Lower leg skin (tissue), 3 donors: ENCODE results near the gene SAPCD1.

Source experiments
- POLR2A ChIP-seq, 2 donors: fragments of 450-650 bp; IDR thresholded peaks; one replicate each; pipeline ENCODE4 v1.6.1; 2016 to 2017; ENCODE audit warnings: antibody characterized with exemption in 2 of 2, mild to moderate bottlenecking in 1 of 2, moderate library complexity in 1 of 2
- TF ChIP-seq, protein P1 (sequence below), 3 donors: fragments of 450-650 bp; IDR thresholded peaks; one replicate each; pipeline ENCODE4 v1.5.1; 2016; ENCODE audit warnings: antibody characterized with exemption in 3 of 3, mild to moderate bottlenecking in 3 of 3, moderate library complexity in 2 of 3

DNA sequence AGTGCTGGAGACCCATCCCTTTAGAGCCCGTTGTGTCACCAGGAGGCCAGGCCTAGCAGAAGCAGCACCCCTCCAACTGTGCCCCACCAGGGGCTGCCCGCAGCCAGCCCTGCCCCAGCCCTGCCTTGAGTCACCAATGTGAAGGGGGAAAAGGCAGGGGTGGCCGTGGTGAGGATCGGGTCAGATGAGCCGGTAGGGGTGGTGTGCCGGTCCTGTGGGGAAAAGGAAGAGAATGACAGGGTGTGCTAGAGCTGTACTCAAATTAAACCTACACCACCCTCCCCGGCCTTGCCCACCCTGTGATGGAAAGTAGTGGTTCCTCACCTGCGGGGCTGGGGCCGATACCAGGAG lies 3.1 kb downstream of the SAPCD1 start:
- TF ChIP-seq, protein P1, sequence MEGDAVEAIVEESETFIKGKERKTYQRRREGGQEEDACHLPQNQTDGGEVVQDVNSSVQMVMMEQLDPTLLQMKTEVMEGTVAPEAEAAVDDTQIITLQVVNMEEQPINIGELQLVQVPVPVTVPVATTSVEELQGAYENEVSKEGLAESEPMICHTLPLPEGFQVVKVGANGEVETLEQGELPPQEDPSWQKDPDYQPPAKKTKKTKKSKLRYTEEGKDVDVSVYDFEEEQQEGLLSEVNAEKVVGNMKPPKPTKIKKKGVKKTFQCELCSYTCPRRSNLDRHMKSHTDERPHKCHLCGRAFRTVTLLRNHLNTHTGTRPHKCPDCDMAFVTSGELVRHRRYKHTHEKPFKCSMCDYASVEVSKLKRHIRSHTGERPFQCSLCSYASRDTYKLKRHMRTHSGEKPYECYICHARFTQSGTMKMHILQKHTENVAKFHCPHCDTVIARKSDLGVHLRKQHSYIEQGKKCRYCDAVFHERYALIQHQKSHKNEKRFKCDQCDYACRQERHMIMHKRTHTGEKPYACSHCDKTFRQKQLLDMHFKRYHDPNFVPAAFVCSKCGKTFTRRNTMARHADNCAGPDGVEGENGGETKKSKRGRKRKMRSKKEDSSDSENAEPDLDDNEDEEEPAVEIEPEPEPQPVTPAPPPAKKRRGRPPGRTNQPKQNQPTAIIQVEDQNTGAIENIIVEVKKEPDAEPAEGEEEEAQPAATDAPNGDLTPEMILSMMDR (IDR thresholded peaks at IDR 0.05): no peak
- TF ChIP-seq POLR2A (IDR thresholded peaks at IDR 0.05): no peak
